HG03159 (cell line): ENCODE data around the gene GPR37.

ENCODE experiments used
- ATAC-seq: cut with Tn5 transposase; IDR thresholded peaks from one replicate; pipeline ENCODE4 v1.9.1; 2021; ENCODE audit warnings: mild to moderate bottlenecking, moderate library complexity; ENCODE audit not compliant: unreplicated experiment

Gene GPR37

GRCh38 chr7:124765401-124766352 lies at the start of gene GPR37:
Gene GPR37, minus strand, starts transcription at chr7:124765792. Its CDS starts 816 bp downstream, at chr7:124764976.
- peak; percentile 51 for ATAC-seq

GRCh38 chr7:124813994-124814798 lies 48.6 kb upstream of the GPR37 start:
- no peak for ATAC-seq

GRCh38 chr7:124812764-124813163 lies 47.2 kb upstream of the GPR37 start:
- ATAC-seq, result no peak

GRCh38 chr7:124811341-124811740 lies 45.7 kb upstream of the GPR37 start:
- ATAC-seq, result no peak

GRCh38 chr7:124810605-124811004 lies 45.0 kb upstream of the GPR37 start:
- ATAC-seq, result no peak

GRCh38 chr7:124808206-124808605 lies 42.6 kb upstream of the GPR37 start:
- no peak for ATAC-seq

GRCh38 chr7:124801330-124801895 lies 35.8 kb upstream of the GPR37 start:
- ATAC-seq, result no peak

DNA sequence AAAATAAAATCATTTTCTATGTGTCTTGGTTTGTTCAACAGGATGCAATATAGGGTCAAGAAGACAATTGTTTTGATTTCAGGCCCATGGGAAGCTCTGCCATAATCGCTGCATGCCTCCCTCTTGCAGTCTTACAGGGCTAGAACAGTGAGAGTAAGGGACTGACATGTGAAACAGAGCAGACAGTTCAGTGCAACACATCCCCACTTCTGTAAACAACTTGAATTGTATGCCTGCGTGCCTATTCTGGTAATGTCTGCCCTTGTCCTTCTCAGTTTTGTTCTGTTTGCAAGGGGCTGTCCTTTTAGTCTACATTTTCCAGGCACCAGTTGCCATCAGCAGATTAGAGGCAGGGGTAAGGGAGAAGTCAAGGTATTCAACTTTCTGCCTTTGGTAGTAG lies 34.8 kb upstream of the GPR37 start:
- no peak for ATAC-seq

DNA sequence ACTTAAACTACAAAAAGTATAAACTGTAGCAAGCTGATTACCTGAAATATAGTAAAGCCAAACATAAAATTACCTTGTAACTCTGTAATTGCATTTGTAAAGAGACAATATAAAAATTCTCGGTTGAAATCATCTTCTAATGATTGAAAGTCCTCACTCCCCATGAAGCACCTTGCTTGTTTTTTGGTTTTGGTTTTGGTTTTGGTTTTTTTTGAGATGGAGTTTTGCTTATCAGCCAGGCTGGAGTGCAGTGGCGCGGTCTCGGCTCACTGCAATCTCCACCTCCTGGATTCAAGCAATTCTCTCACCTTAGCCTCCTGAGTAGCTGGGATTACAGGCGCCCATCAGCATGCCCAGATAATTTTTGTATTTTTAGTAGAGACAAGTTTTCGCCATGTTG lies 33.9 kb upstream of the GPR37 start:
- no peak for ATAC-seq

GRCh38 chr7:124796771-124797170 lies 31.2 kb upstream of the GPR37 start:
- ATAC-seq, result no peak

- no peak for ATAC-seq
These were observed 27.1 kb upstream of the GPR37 start for GRCh38 chr7:124792696-124793095.

- ATAC-seq, result no peak
These were observed 26.4 kb upstream of the GPR37 start for GRCh38 chr7:124792002-124792401.

DNA sequence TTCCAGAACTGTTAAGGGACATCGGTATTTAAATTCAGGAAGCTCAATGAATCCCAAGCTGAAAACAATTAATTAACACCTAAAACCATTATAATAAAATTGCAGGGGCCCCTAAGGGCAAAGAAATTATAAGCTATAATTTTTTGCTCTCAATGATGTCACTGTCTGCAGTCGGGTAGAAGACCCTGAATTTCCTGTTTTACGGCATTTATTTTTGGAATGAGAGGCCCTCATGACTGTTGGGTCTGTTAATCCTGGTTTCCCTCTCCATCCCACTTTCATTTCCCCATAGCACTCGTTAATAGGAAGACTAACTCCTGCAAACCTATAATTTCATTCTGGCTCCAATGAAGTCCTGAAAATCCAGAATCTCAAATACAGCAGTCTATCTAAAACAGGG lies 25.8 kb upstream of the GPR37 start:
- no peak for ATAC-seq

DNA sequence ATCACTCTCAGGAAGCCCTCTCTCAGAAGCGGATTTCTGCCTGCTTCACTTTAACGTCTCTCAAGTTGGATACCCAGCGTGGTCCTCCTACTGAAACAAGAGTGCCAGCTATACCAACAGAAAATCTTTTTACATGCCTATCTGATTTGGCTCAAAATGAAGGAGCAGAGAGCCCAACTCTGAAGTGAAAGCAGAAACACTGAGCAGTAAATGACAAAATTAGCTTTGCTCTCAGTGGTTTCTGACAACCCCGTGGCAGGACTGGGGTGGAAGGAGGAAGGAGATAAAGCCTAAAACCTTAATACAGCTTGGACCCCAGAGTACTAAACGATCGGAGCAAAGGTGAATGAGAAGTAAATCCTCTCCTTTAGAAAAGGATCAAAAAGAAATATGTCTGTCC lies 25.1 kb upstream of the GPR37 start:
- ATAC-seq, result peak; percentile 56

DNA sequence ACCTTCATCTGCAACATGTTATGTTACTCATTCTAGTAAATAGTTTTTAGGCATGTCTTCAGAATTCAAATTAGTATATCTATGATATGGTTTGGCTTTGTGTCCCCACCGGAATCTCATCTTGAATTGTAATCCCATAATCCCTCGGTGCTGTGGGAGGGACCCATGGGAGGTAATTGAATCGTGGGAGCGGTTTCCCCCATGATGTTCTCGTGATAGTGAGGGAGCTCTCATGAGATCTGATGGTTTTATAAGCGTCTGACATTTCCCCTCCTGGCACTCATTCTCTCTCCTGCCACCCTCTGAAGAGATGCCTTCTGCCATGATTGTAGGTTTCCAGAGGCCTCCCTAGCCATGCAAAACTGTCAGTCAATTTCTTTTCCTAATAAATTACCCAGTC lies 20.4 kb upstream of the GPR37 start:
- no peak for ATAC-seq

DNA sequence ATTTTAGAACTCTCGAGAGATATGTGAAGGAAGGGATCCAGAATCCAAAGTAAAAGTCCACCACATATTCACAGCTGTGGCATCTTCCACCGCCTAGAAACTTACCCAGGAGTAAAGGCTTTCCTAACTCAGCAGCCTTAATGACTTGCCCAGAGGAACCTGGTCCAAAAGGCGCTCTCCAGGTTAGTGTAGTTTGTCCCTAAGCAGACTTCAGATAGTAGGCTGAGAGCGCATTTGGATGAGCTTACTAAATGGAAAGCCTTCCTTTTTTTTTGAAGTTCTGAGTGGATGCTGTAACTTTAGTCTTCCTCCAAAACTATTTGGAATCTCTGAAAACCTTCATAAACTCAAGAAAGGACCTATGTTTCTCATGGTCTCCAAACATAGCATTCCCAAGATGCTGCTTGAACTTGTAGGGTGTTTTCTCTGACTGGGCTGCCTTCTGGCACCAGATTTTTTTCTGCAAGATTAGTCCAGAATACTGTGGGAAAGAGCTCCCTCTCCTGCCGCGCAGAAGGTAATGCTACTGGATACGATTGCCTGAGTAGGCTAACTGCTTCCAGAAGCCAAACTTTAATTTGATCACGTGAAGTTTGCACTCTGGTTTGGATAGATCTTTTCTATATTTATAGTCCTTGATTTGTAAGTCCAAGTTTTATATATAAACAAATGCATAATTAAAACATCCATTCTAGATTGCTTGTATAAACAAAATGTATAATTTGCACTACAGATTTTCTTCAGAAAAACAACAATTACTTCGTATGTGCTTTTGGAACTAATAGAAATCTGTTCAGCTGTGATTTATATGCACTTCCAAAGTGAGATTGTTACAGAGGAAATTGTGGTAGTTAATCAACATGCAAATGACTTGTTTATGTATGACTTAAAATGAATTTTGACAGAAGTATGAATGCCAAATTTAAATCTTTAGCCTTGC lies 19.6 kb upstream of the GPR37 start:
- ATAC-seq, result peak; percentile 85

DNA sequence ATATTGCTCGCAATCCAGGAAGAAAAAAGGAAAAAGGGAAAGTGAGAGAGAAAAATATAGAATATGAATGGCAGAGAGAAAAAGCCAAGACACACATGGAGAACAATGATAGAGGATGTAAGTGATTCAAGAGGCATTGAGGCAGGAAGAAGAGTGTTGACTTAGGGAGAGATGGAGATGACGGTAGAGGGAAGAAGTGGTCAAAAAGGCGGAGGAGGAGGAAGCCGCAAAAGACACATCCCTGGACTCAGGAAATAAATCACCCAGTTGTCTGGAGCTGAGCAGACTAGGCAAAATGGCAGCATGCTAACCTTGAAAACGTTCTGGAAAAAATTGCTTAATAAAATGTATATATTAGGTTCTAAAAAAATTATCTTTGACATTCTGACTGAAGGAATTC lies 17.7 kb upstream of the GPR37 start:
- ATAC-seq, result no peak

DNA sequence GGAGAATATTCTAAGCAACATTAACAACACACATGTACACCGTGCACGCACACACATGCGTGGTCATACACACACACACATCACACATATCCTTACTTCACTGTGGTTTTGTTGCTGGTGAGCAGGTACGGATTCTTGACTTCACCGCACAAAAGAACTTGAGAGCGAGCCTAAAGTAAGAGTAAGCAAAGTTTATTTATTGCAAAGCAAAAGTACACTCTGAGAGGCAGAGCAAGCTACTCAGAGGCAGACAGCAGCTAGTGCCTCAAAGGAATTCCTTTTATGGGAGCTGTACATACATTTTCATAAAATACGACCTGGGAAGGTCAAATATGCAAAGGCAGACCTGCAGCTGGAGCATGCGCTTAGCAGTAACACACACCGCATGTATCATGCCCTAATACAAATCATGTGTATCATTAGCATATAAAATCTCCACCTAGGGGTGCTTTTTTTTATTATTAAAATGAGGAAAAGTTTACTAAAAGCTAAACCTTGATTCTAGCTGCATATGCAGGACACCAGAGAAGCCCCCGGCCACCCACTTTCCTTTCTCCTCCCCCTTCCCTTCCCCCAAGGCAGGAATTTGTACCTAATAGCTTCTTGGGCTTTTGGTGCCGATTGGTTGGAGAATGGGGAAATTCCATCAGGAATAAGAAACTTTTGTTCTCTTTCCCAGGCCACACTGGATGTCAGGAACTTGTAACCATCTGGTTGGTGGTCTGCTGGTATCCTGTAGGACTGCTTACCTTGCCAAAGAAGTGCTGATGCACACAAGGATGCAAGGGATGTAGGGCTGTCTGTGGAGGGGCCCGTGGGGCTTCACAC lies 16.5 kb upstream of the GPR37 start:
- no peak for ATAC-seq

DNA sequence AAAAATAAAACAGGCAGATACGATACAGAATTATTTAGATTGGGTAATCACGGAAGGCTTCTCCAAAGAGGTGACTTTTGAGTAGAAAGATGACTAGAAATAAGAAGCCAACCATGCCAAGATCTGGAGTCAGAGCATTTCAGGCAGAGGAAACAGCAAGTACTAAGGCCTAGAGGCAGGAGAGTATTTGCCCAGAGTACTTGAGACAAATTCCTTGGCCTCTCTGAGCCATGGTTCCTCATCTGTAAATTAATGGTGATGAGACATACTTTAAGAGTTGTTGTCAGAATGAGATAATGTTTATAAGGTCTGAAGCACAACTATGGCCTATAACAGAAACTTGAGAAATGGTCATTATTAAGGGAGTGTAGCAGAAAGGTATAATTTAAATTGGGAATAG lies 15.8 kb upstream of the GPR37 start:
- no peak for ATAC-seq

GRCh38 chr7:124780608-124781007 lies 15.0 kb upstream of the GPR37 start:
- ATAC-seq, result no peak
